ENCODE measurements around the gene C12orf75. TPM values are rescaled to one million over a fixed set of nuclear protein-coding genes. Genes with fewer than 3 reads are reported as not detected.
A peak's percentile ranks its signal among the peaks of the same experiment; 100 is the strongest.

The C12orf75 gene
- total RNA-seq, 1 donor from 2014 or later: 163 TPM

DNA sequence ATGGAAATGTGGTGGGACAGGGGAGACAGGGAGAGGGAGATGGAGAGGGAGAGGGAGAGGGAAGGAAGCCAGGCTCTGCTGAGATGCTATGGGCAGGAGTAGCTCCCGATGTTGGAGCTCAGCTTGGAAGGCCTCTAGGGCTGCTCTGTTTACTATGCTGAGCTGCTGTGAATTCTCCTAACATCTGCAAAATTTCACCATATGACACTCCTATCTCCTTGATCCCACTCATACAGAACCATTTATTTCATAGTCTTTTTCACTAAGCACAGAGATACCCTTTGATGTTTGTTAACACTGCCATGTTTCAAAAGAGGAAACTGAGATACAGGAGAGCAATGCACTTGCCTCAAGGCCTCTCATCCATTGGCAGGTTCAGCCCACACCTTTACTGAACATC is 60.7 kb downstream of the C12orf75 start:
- peaks cover 5% of the 10 kb centered on the region for H3K4me1 ChIP-seq (ENCODE audit: insufficient read depth, low read length)
- no peak overlapping the region for H3K4me2 ChIP-seq (ENCODE audit: low read length)
- FAIRE-seq (peak; percentile 13), DNase-seq (ENCODE audit: low read depth) (no peak)
- Mint-ChIP-seq H3K27me3 (ENCODE audit: low read depth, unreplicated experiment) (no peaks in the 10 kb centered on the region), H3K9me3 (ENCODE audit: unreplicated experiment) (peaks cover 4% of the 10 kb centered on the region), H3K27ac (ENCODE audit: unreplicated experiment) (no peak overlapping the region), H3K4me1 (ENCODE audit: low read depth, unreplicated experiment) (peaks cover 10% of the 10 kb centered on the region), H3K36me3 (ENCODE audit: low read depth, unreplicated experiment) (peaks cover 15% of the 10 kb centered on the region), H3K4me3 (ENCODE audit: unreplicated experiment) (no peak overlapping the region)
- TF ChIP-seq, protein P1, sequence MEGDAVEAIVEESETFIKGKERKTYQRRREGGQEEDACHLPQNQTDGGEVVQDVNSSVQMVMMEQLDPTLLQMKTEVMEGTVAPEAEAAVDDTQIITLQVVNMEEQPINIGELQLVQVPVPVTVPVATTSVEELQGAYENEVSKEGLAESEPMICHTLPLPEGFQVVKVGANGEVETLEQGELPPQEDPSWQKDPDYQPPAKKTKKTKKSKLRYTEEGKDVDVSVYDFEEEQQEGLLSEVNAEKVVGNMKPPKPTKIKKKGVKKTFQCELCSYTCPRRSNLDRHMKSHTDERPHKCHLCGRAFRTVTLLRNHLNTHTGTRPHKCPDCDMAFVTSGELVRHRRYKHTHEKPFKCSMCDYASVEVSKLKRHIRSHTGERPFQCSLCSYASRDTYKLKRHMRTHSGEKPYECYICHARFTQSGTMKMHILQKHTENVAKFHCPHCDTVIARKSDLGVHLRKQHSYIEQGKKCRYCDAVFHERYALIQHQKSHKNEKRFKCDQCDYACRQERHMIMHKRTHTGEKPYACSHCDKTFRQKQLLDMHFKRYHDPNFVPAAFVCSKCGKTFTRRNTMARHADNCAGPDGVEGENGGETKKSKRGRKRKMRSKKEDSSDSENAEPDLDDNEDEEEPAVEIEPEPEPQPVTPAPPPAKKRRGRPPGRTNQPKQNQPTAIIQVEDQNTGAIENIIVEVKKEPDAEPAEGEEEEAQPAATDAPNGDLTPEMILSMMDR (IDR thresholded peaks at IDR 0.05; ENCODE audit: insufficient read depth, low read depth, low read length): no peak
- TF ChIP-seq EZH2 (IDR thresholded peaks at IDR 0.05; ENCODE audit: insufficient read depth, low read length): no peak
- H4K20me1 ChIP-seq (ENCODE audit: insufficient read depth, low read length): no peaks in the 10 kb centered on the region
- H3K4me3 ChIP-seq (ENCODE audit: insufficient read depth, low read depth, low read length): no peak overlapping the region
- no peak overlapping the region for H3K9ac ChIP-seq (ENCODE audit: low read length)
- H3K79me2 ChIP-seq (ENCODE audit: insufficient read depth, low read length): no peaks in the 10 kb centered on the region
- H3K9me3 ChIP-seq (ENCODE audit: insufficient read depth, low read depth, low read length): no peaks in the 10 kb centered on the region
- H3K36me3 ChIP-seq (ENCODE audit: insufficient read depth, low read length): peaks cover 2% of the 10 kb centered on the region
- H3K27me3 ChIP-seq (ENCODE audit: insufficient read depth, low read length): no peaks in the 10 kb centered on the region
- H3K27ac ChIP-seq (ENCODE audit: low read depth, low read length): no peak overlapping the region
- no peak overlapping the region for H2AFZ ChIP-seq (ENCODE audit: low read depth, low read length)

DNA sequence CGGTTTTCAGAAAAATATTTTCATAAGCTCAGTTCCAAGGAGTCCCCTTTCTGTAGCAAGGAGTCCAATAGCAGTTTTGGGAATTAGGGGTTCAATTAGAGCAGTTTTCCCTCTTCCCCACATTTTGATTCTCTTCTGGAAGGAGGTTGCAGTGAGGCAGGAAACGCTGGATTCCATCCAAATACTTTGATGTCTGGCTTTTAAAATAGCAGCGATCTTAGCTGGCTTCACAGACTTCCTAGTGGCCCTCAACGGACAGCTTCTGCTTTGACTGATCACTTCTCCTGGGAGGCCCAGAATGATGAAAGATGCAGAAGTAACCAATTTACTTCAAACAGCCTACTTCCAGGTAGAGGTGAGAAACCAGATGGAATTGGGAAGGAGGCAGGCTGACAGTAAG is 63.1 kb downstream of the C12orf75 start:
- H3K36me3 ChIP-seq (ENCODE audit: insufficient read depth, low read length): peaks cover 2% of the 10 kb centered on the region
- H3K9me3 ChIP-seq (ENCODE audit: insufficient read depth, low read depth, low read length): no peaks in the 10 kb centered on the region
- no peaks in the 10 kb centered on the region for H3K79me2 ChIP-seq (ENCODE audit: insufficient read depth, low read length)
- H3K4me1 Mint-ChIP-seq (ENCODE audit: low read depth, unreplicated experiment): peaks cover 10% of the 10 kb centered on the region
- H3K27me3 Mint-ChIP-seq (ENCODE audit: low read depth, unreplicated experiment): no peaks in the 10 kb centered on the region
- H3K9me3 Mint-ChIP-seq (ENCODE audit: unreplicated experiment): peaks cover 10% of the 10 kb centered on the region
- peak overlapping the region; percentile 13 for H3K4me2 ChIP-seq (ENCODE audit: low read length)
- no peak overlapping the region for H3K27ac ChIP-seq (ENCODE audit: low read depth, low read length)
- no peak overlapping the region for H2AFZ ChIP-seq (ENCODE audit: low read depth, low read length)
- no peak overlapping the region for H3K27ac Mint-ChIP-seq (ENCODE audit: unreplicated experiment)
- DNase-seq (ENCODE audit: low read depth): peak; percentile 45
- H3K27me3 ChIP-seq (ENCODE audit: insufficient read depth, low read length): no peaks in the 10 kb centered on the region
- no peak overlapping the region for H3K4me3 Mint-ChIP-seq (ENCODE audit: unreplicated experiment)
- H3K4me1 ChIP-seq (ENCODE audit: insufficient read depth, low read length): peaks cover 5% of the 10 kb centered on the region
- peaks cover 20% of the 10 kb centered on the region for H3K36me3 Mint-ChIP-seq (ENCODE audit: low read depth, unreplicated experiment)
- TF ChIP-seq, protein P1 (IDR thresholded peaks at IDR 0.05; ENCODE audit: insufficient read depth, low read depth, low read length): no peak
- no peak for TF ChIP-seq EZH2 (IDR thresholded peaks at IDR 0.05; ENCODE audit: insufficient read depth, low read length)
- no peaks in the 10 kb centered on the region for H4K20me1 ChIP-seq (ENCODE audit: insufficient read depth, low read length)
- no peak overlapping the region for H3K9ac ChIP-seq (ENCODE audit: low read length)
- FAIRE-seq: no peak
- no peak overlapping the region for H3K4me3 ChIP-seq (ENCODE audit: insufficient read depth, low read depth, low read length)

DNA sequence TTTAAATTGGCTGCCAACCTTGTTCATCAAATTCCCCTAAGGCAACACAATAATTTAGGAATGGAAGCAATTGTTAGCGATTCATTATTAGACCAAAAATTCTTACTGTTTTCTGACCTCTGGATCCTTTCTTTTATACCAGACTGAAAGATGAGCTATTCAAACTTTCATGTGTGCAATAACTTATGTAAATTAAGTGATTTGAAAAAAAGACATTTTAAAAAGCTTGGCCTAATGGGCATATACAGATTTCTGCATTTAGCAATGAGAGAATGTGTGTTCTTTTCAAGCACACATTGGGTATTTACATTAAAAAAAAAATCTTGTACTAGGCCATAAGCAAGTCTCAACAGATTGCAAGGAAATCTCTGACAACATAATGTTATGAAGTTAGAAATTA is 65.5 kb downstream of the C12orf75 start:
- FAIRE-seq: no peak
- Mint-ChIP-seq H3K27ac (ENCODE audit: unreplicated experiment) (no peak overlapping the region), H3K4me1 (ENCODE audit: low read depth, unreplicated experiment) (peaks cover 11% of the 10 kb centered on the region), H3K9me3 (ENCODE audit: unreplicated experiment) (peaks cover 5% of the 10 kb centered on the region), H3K4me3 (ENCODE audit: unreplicated experiment) (no peak overlapping the region), H3K27me3 (ENCODE audit: low read depth, unreplicated experiment) (no peaks in the 10 kb centered on the region), H3K36me3 (ENCODE audit: low read depth, unreplicated experiment) (peaks cover 21% of the 10 kb centered on the region)
- H4K20me1 ChIP-seq (ENCODE audit: insufficient read depth, low read length): no peaks in the 10 kb centered on the region
- peaks cover 5% of the 10 kb centered on the region for H3K4me1 ChIP-seq (ENCODE audit: insufficient read depth, low read length)
- no peak overlapping the region for H3K4me2 ChIP-seq (ENCODE audit: low read length)
- TF ChIP-seq, protein P1 (IDR thresholded peaks at IDR 0.05; ENCODE audit: insufficient read depth, low read depth, low read length): no peak
- TF ChIP-seq EZH2 (IDR thresholded peaks at IDR 0.05; ENCODE audit: insufficient read depth, low read length): no peak
- H2AFZ ChIP-seq (ENCODE audit: low read depth, low read length): no peak overlapping the region
- no peaks in the 10 kb centered on the region for H3K79me2 ChIP-seq (ENCODE audit: insufficient read depth, low read length)
- DNase-seq (ENCODE audit: low read depth): no peak
- H3K27ac ChIP-seq (ENCODE audit: low read depth, low read length): no peak overlapping the region
- no peak overlapping the region for H3K4me3 ChIP-seq (ENCODE audit: insufficient read depth, low read depth, low read length)
- no peaks in the 10 kb centered on the region for H3K27me3 ChIP-seq (ENCODE audit: insufficient read depth, low read length)
- H3K9me3 ChIP-seq (ENCODE audit: insufficient read depth, low read depth, low read length): no peaks in the 10 kb centered on the region
- H3K9ac ChIP-seq (ENCODE audit: low read length): no peak overlapping the region
- no peaks in the 10 kb centered on the region for H3K36me3 ChIP-seq (ENCODE audit: insufficient read depth, low read length)

All from astrocyte (in vitro differentiated cells and primary cell).